NCI-H187 (cell line): ENCODE data around the gene PRKACB.
"Not testable (repeated sequence)": the region's sequence is repeated elsewhere in the genome, so short reads cannot be mapped to it uniquely, and the experiment has no call there.

Experiments used
- DNase-seq, 2 experiments: peaks; one replicate each; lab custom pipeline; 2025; lab: John Stamatoyannopoulos, UW

Gene PRKACB

DNA sequence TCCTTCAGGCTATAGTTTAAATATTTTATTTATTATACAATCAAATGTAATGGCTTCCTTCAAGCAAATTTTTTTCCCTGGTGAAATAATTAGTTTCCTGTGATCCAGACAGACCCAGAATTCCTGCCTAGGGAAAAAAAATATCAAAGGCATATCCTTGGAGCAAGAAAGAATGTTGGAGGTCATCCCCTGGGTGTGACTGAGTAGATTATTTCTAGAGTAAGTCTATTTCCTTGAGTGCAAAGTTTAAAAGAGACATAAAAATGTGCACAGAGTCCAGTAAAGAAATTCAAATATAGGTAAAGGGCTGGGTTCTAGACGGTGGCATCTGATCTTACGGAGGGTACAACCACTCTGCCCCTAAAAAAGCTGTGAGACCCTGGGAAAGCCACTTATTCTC, 125.2 kb downstream of the PRKACB start:
- no peak for DNase-seq

GRCh38 chr1:84271441-84272151, 127.5 kb downstream of the PRKACB start:
- no peak for DNase-seq

DNA sequence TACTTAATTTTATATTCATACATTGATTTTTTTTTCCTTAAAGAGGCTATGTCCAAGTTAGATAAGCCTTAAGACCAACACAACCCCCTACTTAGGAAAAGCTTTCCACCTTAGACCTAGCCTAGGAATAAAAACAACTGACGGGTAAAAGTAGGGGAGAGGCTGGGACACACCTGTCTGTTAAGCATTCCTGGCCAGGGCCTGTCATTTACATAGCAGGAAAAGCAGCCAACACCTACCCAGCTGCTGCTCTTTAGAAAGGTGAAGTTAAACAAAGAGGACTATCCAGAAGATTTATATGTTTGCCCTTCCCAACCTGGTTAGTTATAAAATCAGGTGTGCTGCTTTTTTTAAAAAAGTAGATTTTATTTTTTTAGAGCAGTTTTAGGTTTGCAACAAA, 128.3 kb downstream of the PRKACB start:
- DNase-seq: peak in 1 of 2 experiments; percentile 32

- no peak for DNase-seq
Observed at GRCh38 chr1:84277343-84278059, 133.4 kb downstream of the PRKACB start.

GRCh38 chr1:84278905-84279304, 134.8 kb downstream of the PRKACB start:
- no peak for DNase-seq

DNA sequence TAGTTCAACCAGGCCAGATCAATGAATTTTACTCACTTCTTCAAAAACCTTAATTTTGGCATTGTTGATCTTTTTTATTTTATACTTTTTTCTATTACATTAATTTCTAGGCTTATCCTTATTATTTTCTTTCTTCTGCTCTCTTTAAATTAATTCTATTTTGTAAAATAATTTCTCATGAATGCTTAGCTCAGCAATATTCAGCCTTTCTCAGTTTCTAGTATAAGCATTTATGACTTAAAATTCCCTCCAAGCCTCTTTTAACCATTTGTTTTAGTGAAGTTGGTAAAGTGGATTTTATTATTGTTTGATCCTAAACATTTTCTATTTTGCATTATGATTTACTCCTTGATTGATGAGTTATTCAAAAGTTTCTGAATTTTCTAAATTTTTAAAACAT, 136.8 kb downstream of the PRKACB start:
- no peak for DNase-seq

DNA sequence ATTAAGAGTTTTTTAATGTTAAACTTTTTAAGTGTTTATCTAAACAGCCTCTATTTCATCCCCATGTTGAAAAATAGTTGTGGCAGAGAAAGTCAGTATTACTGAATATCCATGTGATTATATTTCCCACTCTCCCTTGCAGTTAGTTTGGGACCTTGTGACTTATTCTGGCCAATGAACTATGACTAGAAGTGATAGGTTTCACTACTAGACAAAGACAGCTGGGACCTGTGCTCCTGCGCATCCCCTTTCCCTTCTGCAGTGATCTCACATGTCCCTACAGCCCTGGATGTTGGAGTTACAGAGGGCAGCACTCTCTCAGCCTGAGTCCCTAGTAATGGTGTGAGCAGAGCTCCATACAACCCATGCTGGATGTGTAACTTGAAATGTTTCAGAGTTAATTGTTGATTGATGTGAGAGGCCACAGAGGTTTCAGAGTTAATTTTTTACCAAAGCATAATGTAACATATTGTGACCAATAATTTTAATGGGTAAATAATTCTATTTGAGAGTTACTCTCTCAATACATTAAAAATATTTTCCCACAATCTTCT, 138.8 kb downstream of the PRKACB start:
- no peak for DNase-seq

DNA sequence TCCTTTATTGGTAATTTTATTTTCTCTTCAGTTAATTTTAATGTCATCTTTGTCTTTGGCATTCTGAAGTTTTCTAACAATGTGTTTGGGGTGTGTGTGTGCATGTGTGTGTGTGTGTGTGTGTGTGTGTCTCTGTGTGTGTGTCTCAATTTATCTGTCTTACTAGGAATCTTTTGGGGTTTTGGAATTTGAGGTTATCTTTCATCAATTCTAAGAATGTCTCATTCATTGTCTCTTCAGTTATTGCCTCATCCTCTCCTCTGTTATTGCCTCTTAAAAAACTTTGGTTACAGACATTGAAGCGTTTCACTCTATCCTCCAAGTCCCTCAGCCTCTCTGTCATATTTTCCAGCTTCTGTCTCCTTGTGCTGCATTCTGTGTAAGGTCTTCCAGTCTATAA, 139.3 kb downstream of the PRKACB start:
- DNase-seq: no peak

DNA sequence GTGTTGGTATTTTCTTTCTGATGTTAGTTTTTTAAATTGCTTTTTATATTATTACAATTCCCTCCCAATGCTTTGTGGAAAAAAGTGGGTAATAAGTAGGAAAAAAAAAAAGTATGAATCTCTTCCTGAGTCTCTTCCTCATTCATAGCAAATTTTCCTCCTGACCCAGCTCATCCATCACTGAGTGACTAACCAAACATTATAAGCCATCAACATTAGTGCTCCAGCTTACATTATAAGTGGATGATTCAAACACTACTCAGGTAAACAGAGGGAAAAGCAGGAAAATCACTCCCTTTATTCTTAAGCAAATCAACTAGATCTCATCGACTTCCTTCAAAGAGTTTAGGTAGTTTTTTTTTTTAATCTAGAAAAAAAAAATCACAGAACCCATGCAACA, 142.0 kb downstream of the PRKACB start:
- DNase-seq: no peak

GRCh38 chr1:84287389-84287788, 143.3 kb downstream of the PRKACB start:
- DNase-seq: not testable (repeated sequence)
